Type B pancreatic cell (in vitro differentiated cells): ENCODE results near the gene PHPT1. TPM values are rescaled to one million over a fixed set of nuclear protein-coding genes. Genes with fewer than 3 reads are reported as not detected.

Source experiments
- DNase-seq: peaks from one replicate; pipeline ENCODE4 v3.0.0; 2021; ENCODE audit warnings: mixed read lengths; ENCODE audit not compliant: unreplicated experiment; ENCODE audit errors: extremely low spot score
- H3K27ac Mint-ChIP-seq: 2 replicates; pipeline ENCODE4 v1.8.0; 2021; ENCODE audit warnings: mild to moderate bottlenecking, mixed read lengths
- H3K27me3 Mint-ChIP-seq: 2 replicates; pipeline ENCODE4 v1.8.0; 2021; ENCODE audit warnings: mixed read lengths
- H3K36me3 Mint-ChIP-seq: 2 replicates; pipeline ENCODE4 v1.8.0; 2021; ENCODE audit warnings: mixed read lengths
- H3K4me1 Mint-ChIP-seq: one replicate; pipeline ENCODE4 v1.8.0; 2021; ENCODE audit warnings: mixed read lengths; ENCODE audit not compliant: unreplicated experiment
- H3K4me3 Mint-ChIP-seq: 2 replicates; pipeline ENCODE4 v1.8.0; 2021; ENCODE audit warnings: mild to moderate bottlenecking, mixed read lengths
- H3K9me3 Mint-ChIP-seq: 2 replicates; pipeline ENCODE4 v1.8.0; 2021; ENCODE audit warnings: mixed read lengths
- CTCF ChIP-seq: fragments of 200-600 bp; sonication (generic); conservative IDR thresholded peaks from 2 replicates; pipeline ENCODE4 v1.5.0; 2021; ENCODE audit warnings: antibody characterized with exemption, mild to moderate bottlenecking
- total RNA-seq: library from RNA; stranded (reverse); gene quantifications from 2 replicates; pipeline ENCODE4 v1.2.1, GENCODE V29; 2021; ENCODE audit warnings: low replicate concordance

The PHPT1 gene
- total RNA-seq, 1 donor from 2014 or later: 176 TPM

- Mint-ChIP-seq H3K36me3 (no peaks in the 10 kb centered on the region), H3K27me3 (no peaks in the 10 kb centered on the region), H3K4me1 (no peaks in the 10 kb centered on the region), H3K4me3 (no peak overlapping the region), H3K27ac (no peak overlapping the region), H3K9me3 (no peaks in the 10 kb centered on the region)
- no peak for DNase-seq
- TF ChIP-seq CTCF: no peak
These were observed 22.3 kb upstream of the PHPT1 start for GRCh38 chr9:136826703-136827582.

GRCh38 chr9:136827794-136828473 lies 21.3 kb upstream of the PHPT1 start:
- Mint-ChIP-seq H3K4me3 (no peak overlapping the region), H3K36me3 (no peaks in the 10 kb centered on the region), H3K27me3 (no peaks in the 10 kb centered on the region), H3K9me3 (no peaks in the 10 kb centered on the region), H3K27ac (no peak overlapping the region), H3K4me1 (no peaks in the 10 kb centered on the region)
- DNase-seq: no peak
- no peak for TF ChIP-seq CTCF

- H3K36me3 Mint-ChIP-seq: no peaks in the 10 kb centered on the region
These were observed 20.6 kb upstream of the PHPT1 start for GRCh38 chr9:136828474-136829140.

GRCh38 chr9:136829412-136829811 lies 19.8 kb upstream of the PHPT1 start:
- H3K9me3 Mint-ChIP-seq: no peaks in the 10 kb centered on the region
- no peaks in the 10 kb centered on the region for H3K4me1 Mint-ChIP-seq
- DNase-seq: no peak
- TF ChIP-seq CTCF: no peak
- H3K27me3 Mint-ChIP-seq: no peaks in the 10 kb centered on the region
- H3K27ac Mint-ChIP-seq: no peak overlapping the region
- no peaks in the 10 kb centered on the region for H3K36me3 Mint-ChIP-seq
- no peak overlapping the region for H3K4me3 Mint-ChIP-seq

More at GRCh38 chr9:136828474-136829140, 20.6 kb upstream of the PHPT1 start:
- Mint-ChIP-seq H3K4me1 (no peaks in the 10 kb centered on the region), H3K9me3 (no peaks in the 10 kb centered on the region), H3K27me3 (no peaks in the 10 kb centered on the region), H3K27ac (no peak overlapping the region), H3K4me3 (no peak overlapping the region)
- DNase-seq: no peak
- no peak for TF ChIP-seq CTCF

- Mint-ChIP-seq H3K27me3 (no peaks in the 10 kb centered on the region), H3K4me1 (no peaks in the 10 kb centered on the region), H3K4me3 (no peak overlapping the region), H3K9me3 (no peaks in the 10 kb centered on the region), H3K27ac (no peak overlapping the region), H3K36me3 (no peaks in the 10 kb centered on the region)
- no peak for DNase-seq
- TF ChIP-seq CTCF: no peak
These were observed 19.0 kb upstream of the PHPT1 start for GRCh38 chr9:136829981-136830885.
